ENCODE data around the gene ADAMTS19. TPM values are rescaled to one million over a fixed set of nuclear protein-coding genes. Genes with fewer than 3 reads are reported as not detected.

The ADAMTS19 gene
- total RNA-seq, 1 donor from 2014 or later = 0.27 TPM

GRCh38 chr5:129718471-129719090 lies 258.5 kb downstream of the ADAMTS19 start:
- no peak for DNase-seq (ENCODE audit: low spot score)
- intact Hi-C loops (cut with DNase I) = no loop called here
- ATAC-seq = no peak

GRCh38 chr5:129724222-129724621 lies 264.1 kb downstream of the ADAMTS19 start:
- intact Hi-C loops (cut with DNase I) = no loop called here
- DNase-seq (ENCODE audit: low spot score) (no peak), ATAC-seq (no peak)

GRCh38 chr5:129724647-129725046 lies 264.5 kb downstream of the ADAMTS19 start:
- no peak for ATAC-seq

GRCh38 chr5:129739773-129740172 lies 279.7 kb downstream of the ADAMTS19 start:
- intact Hi-C loops (cut with DNase I) = no loop called here
- DNase-seq (ENCODE audit: low spot score) (no peak), ATAC-seq (no peak)

More at GRCh38 chr5:129724647-129725046, 264.5 kb downstream of the ADAMTS19 start:
- intact Hi-C loops (cut with DNase I) = no loop called here
- no peak for DNase-seq (ENCODE audit: low spot score)

GRCh38 chr5:129743541-129744187 lies 283.6 kb downstream of the ADAMTS19 start:
- no peak for DNase-seq (ENCODE audit: low spot score)
- intact Hi-C loops (cut with DNase I) = no loop called here
- no peak for ATAC-seq

- ATAC-seq = no peak
- DNase-seq (ENCODE audit: low spot score) = no peak
- intact Hi-C loops (cut with DNase I) = no loop called here
Measured at GRCh38 chr5:129745997-129746396, 285.9 kb downstream of the ADAMTS19 start.

GRCh38 chr5:129746876-129747275 lies 286.8 kb downstream of the ADAMTS19 start:
- ATAC-seq = no peak
- DNase-seq (ENCODE audit: low spot score) = no peak
- intact Hi-C loops (cut with DNase I) = no loop called here

GRCh38 chr5:129747572-129748407 lies 287.7 kb downstream of the ADAMTS19 start, which contains the start of gene MINAR2:
Gene MINAR2, plus strand, starts transcription at chr5:129748094. Its CDS starts 97 bp downstream, at chr5:129748191.
- DNase-seq (ENCODE audit: low spot score) (no peak), ATAC-seq (no peak)
- intact Hi-C loops (cut with DNase I) = no loop called here

GRCh38 chr5:129748913-129749880 lies 289.1 kb downstream of the ADAMTS19 start:
- DNase-seq (ENCODE audit: low spot score) (no peak), ATAC-seq (peak; percentile 73)
- intact Hi-C loops (cut with DNase I) = no loop called here

GRCh38 chr5:129760636-129761325 lies 300.7 kb downstream of the ADAMTS19 start:
- no peak for DNase-seq (ENCODE audit: low spot score)
- intact Hi-C loops (cut with DNase I) = no loop called here
- ATAC-seq = no peak

- no peak for ATAC-seq
- DNase-seq (ENCODE audit: low spot score) = no peak
- intact Hi-C loops (cut with DNase I) = no loop called here
Measured at GRCh38 chr5:129763651-129764050, 303.6 kb downstream of the ADAMTS19 start.

- DNase-seq (ENCODE audit: low spot score) (no peak), ATAC-seq (no peak)
- intact Hi-C loops (cut with DNase I) = no loop called here
Measured at GRCh38 chr5:129766798-129767197, 306.7 kb downstream of the ADAMTS19 start.

- peak; percentile 73 for DNase-seq (ENCODE audit: low spot score)
- intact Hi-C loops (cut with DNase I) = no loop called here
- peak; percentile 92 for ATAC-seq
Measured at GRCh38 chr5:129767927-129768380, 307.9 kb downstream of the ADAMTS19 start.

GRCh38 chr5:129768735-129769134 lies 308.6 kb downstream of the ADAMTS19 start:
- DNase-seq (ENCODE audit: low spot score) (no peak), ATAC-seq (no peak)
- intact Hi-C loops (cut with DNase I) = no loop called here

- intact Hi-C loops (cut with DNase I) = no loop called here
- no peak for DNase-seq (ENCODE audit: low spot score)
- no peak for ATAC-seq
Measured at GRCh38 chr5:129770024-129770820, 310.1 kb downstream of the ADAMTS19 start.

GRCh38 chr5:129771058-129771838 lies 311.1 kb downstream of the ADAMTS19 start:
- intact Hi-C loops (cut with DNase I) = no loop called here
- DNase-seq (ENCODE audit: low spot score) = peak; percentile 64
- peak; percentile 69 for ATAC-seq

- DNase-seq (ENCODE audit: low spot score) = no peak
- ATAC-seq = no peak
- intact Hi-C loops (cut with DNase I) = no loop called here
Measured at GRCh38 chr5:129773376-129773775, 313.3 kb downstream of the ADAMTS19 start.
